ENCODE measurements around the gene CNTNAP3B.
"Not testable (repeated sequence)": the region's sequence is repeated elsewhere in the genome, so short reads cannot be mapped to it uniquely, and the experiment has no call there.

DNA sequence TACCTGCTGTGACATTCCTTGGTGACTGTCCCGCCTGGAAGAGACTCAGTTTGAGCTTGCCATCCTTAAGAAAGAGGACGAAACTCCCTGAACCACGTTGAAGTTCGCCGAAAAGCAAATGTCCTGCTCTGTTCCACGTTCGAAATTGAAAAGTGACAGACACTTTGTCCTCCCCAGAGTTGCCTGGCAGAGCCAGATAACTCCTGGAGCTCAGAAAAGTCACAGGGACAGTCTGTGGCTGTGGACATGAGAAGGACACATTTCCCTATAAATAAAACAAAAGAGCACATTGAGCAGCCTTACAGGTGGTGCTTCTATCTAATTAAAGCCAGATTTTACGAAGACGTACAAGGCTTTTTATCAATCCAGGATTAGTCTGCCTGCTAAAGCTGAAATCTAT is 137.6 kb downstream of the CNTNAP3B start:
- TF ChIP-seq, protein P1, sequence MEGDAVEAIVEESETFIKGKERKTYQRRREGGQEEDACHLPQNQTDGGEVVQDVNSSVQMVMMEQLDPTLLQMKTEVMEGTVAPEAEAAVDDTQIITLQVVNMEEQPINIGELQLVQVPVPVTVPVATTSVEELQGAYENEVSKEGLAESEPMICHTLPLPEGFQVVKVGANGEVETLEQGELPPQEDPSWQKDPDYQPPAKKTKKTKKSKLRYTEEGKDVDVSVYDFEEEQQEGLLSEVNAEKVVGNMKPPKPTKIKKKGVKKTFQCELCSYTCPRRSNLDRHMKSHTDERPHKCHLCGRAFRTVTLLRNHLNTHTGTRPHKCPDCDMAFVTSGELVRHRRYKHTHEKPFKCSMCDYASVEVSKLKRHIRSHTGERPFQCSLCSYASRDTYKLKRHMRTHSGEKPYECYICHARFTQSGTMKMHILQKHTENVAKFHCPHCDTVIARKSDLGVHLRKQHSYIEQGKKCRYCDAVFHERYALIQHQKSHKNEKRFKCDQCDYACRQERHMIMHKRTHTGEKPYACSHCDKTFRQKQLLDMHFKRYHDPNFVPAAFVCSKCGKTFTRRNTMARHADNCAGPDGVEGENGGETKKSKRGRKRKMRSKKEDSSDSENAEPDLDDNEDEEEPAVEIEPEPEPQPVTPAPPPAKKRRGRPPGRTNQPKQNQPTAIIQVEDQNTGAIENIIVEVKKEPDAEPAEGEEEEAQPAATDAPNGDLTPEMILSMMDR (IDR thresholded peaks at IDR 0.05; ENCODE audit: low read length) = not testable (repeated sequence)
- TF ChIP-seq EZH2 (IDR thresholded peaks at IDR 0.05; ENCODE audit: borderline replicate concordance, low read length) = not testable (repeated sequence)
